GM12878 (cell line): Measurements from ENCODE around the gene SETSIP. TPM values are rescaled to one million over a fixed set of nuclear protein-coding genes. Genes with fewer than 3 reads are reported as not detected.

ENCODE experiments used
- ATAC-seq: fragments of 200-7000 bp; cut with Tn5 transposase; 3 replicates; pipeline ENCODE4 v1.9.1; 2020; ENCODE audit warnings: mild to moderate bottlenecking, moderate library complexity
- BruUV-seq: library from RNA; stranded (reverse); fragments of 400-500 nt; replicated peaks from 2 replicates; lab custom pipeline; 2021; lab: Mats Ljungman, UMichigan
- CTCF ChIA-PET: fragments of 300-600 bp; sonication (Branson Sonifier 250); formaldehyde crosslinking; extraction: SDS; loops from one replicate; lab custom pipeline; 2021; ENCODE audit warnings: inconsistent platforms; lab: Yijun Ruan, JAX
- POLR2A ChIA-PET: fragments of 350-600 bp; formaldehyde crosslinking; extraction: SDS; loops from one replicate; lab custom pipeline; 2021; ENCODE audit warnings: inconsistent platforms; lab: Charles Lee
- RAD21 ChIA-PET: fragments of 300-600 bp; sonication (Branson Sonifier 250); formaldehyde crosslinking; loops from one replicate; lab custom pipeline; 2023; ENCODE audit warnings: antibody characterized with exemption; ENCODE audit not compliant: unreplicated experiment; lab: Charles Lee
- SMC1A ChIA-PET: fragments of 300-600 bp; sonication (Branson Sonifier 250); formaldehyde crosslinking; loops from one replicate; lab custom pipeline; 2023; ENCODE audit not compliant: unreplicated experiment, uncharacterized antibody; lab: Charles Lee
- DNase-seq: peaks from one replicate; pipeline ENCODE4 v3.0.0-alpha.2; 2011; ENCODE audit warnings: low read depth, low spot score
- FAIRE-seq: peaks from 3 replicates; lab custom pipeline; 2011; peaks lifted over from hg19 to GRCh38; lab: Jason Lieb, UNC
- H2AFZ ChIP-seq: 2 replicates; pipeline ENCODE4 v1.6.0; 2011; ENCODE audit warnings: low read depth, low read length, control low read depth; ENCODE audit not compliant: control insufficient read depth
- H3K27ac ChIP-seq: 2 replicates; pipeline ENCODE4 v1.5.1; 2011; ENCODE audit warnings: control low read depth; ENCODE audit not compliant: control insufficient read depth, insufficient read depth
- H3K27me3 ChIP-seq, 2 experiments: replicated peaks in 1 of 2; 2 replicates each; pipeline versions ENCODE4 v1.6.0 to v1.6.1; 2011; ENCODE audit warnings: low read length in 1 of 2; ENCODE audit not compliant: control insufficient read depth in 2 of 2, insufficient read depth in 2 of 2
- H3K36me3 ChIP-seq, 2 experiments: 2 replicates each; pipeline ENCODE4 v1.5.1; 2011; ENCODE audit warnings: low read length in 1 of 2; ENCODE audit not compliant: control insufficient read depth in 2 of 2, insufficient read depth in 2 of 2
- H3K4me1 ChIP-seq: 2 replicates; pipeline ENCODE4 v1.6.1; 2011; ENCODE audit warnings: mild to moderate bottlenecking, low read length, moderate library complexity, mixed read lengths; ENCODE audit not compliant: control insufficient read depth, insufficient read depth
- H3K4me2 ChIP-seq: 2 replicates; pipeline ENCODE4 v1.6.0; 2011; ENCODE audit warnings: control low read depth; ENCODE audit not compliant: control insufficient read depth, insufficient read depth
- H3K4me3 ChIP-seq: fragments of 200-600 bp; sonication (generic); 2 replicates; pipeline ENCODE4 v1.5.1; 2016
- H3K79me2 ChIP-seq: 2 replicates; pipeline ENCODE4 v1.6.0; 2011; ENCODE audit warnings: low read length; ENCODE audit not compliant: control insufficient read depth, insufficient read depth
- H3K9ac ChIP-seq: 2 replicates; pipeline ENCODE4 v1.8.0; 2011; ENCODE audit warnings: low read length, control low read depth, mixed read lengths; ENCODE audit not compliant: control insufficient read depth, insufficient read depth
- H3K9me3 ChIP-seq: replicated peaks from 3 replicates; pipeline ENCODE4 v1.5.1; 2011; ENCODE audit warnings: mild to moderate bottlenecking, low read length; ENCODE audit not compliant: control insufficient read depth, insufficient read depth
- H4K20me1 ChIP-seq: 2 replicates; pipeline ENCODE4 v1.6.0; 2011; ENCODE audit not compliant: control insufficient read depth, insufficient read depth
- CREM ChIP-seq: IDR thresholded peaks from 2 replicates; pipeline ENCODE4 v1.6.1; 2014; ENCODE audit warnings: antibody characterized with exemption, low read depth
- EGR1 ChIP-seq, 2 experiments: IDR thresholded peaks; 1 replicate in 1 of 2; 2 replicates in 1 of 2; pipeline ENCODE4 v1.6.1; 2011 to 2012; ENCODE audit warnings: low read depth in 2 of 2, low read length in 2 of 2, borderline replicate concordance in 1 of 2, mild to moderate bottlenecking in 1 of 2, moderate library complexity in 1 of 2
- IKZF1 ChIP-seq: fragments of 450-650 bp; conservative IDR thresholded peaks from 2 replicates; pipeline ENCODE4 v1.6.1; 2017; ENCODE audit warnings: antibody characterized with exemption, mild to moderate bottlenecking
- MYC ChIP-seq: IDR thresholded peaks from 2 replicates; pipeline ENCODE4 v1.6.1; 2011; ENCODE audit warnings: mild to moderate bottlenecking, low read length, moderate library complexity, inconsistent platforms; ENCODE audit not compliant: insufficient read depth, insufficient replicate concordance, insufficient read length, severe bottlenecking
- NR2C2 ChIP-seq: IDR thresholded peaks from 2 replicates; pipeline ENCODE4 v1.6.1; 2011; ENCODE audit warnings: borderline replicate concordance, low read depth; ENCODE audit not compliant: control insufficient read depth, insufficient read length
- SIN3A ChIP-seq: IDR thresholded peaks from 2 replicates; pipeline ENCODE4 v1.6.1; 2012; ENCODE audit warnings: low read depth, low read length, improper control_type of control experiment
- SUZ12 ChIP-seq: fragments of 200-600 bp; sonication (generic); IDR thresholded peaks from one replicate; pipeline ENCODE4 v1.6.1; 2018; ENCODE audit warnings: antibody characterized with exemption, mild to moderate bottlenecking; ENCODE audit not compliant: unreplicated experiment
- ZZZ3 ChIP-seq: IDR thresholded peaks from 2 replicates; pipeline ENCODE4 v1.6.1; 2011; ENCODE audit warnings: low read depth; ENCODE audit not compliant: control insufficient read depth, insufficient read length
- WGBS: methylation state at CpG from one replicate; pipeline ENCODE4 v1.1.6; 2016; ENCODE audit warnings: low lambda C conversion rate; ENCODE audit not compliant: insufficient replicate concordance, insufficient coverage; ENCODE audit errors: missing lambda C conversion rate; 5-methylcytosine and 5-hydroxymethylcytosine counted together
- in situ Hi-C: fragments of 300-500 bp; cut with MboI; formaldehyde crosslinking; loops from 9 replicates; pipeline ENCODE4 v1.14.3; 2018; ENCODE audit warnings: mixed read lengths
- intact Hi-C: fragments of 100-400 bp; cut with micrococcal nuclease; formaldehyde crosslinking; loops from one replicate; pipeline ENCODE4 v1.14.2; 2022; ENCODE audit not compliant: unreplicated experiment
- polyA plus RNA-seq, 11 experiments: library from polyadenylated mRNA; depleted of rRNA in 4 of 11; unstranded in 6 of 11; stranded (reverse) in 5 of 11; fragments of >200 nt; fragmentation: Nextera tagmentation in 4 of 11; fragmentation: Illumina TruSeq in 1 of 11; extraction: Ambion mirVana in 4 of 11; extraction: Trizol in 1 of 11; gene quantifications; 1 replicate in 1 of 11; 2 replicates in 10 of 11; pipeline versions ENCODE4 v1.2.1 to v1.2.3, GENCODE V29; 2011 to 2016; ENCODE audit warnings: inconsistent platforms in 2 of 11, missing spikeins in 2 of 11, low read depth in 1 of 11
- total RNA-seq, 4 experiments: library from RNA; depleted of rRNA in 3 of 4; stranded (reverse); fragments of >200 nt in 3 of 4; fragmentation: Illumina TruSeq in 1 of 4; extraction: Trizol in 1 of 4; gene quantifications; 2 replicates each; pipeline versions ENCODE4 v1.2.1 to v1.2.3, GENCODE V29; 2013 to 2021
- TF ChIP-seq, protein P1 (sequence below): fragments of 450-650 bp; IDR thresholded peaks from 2 replicates; pipeline ENCODE4 v1.6.1; 2018; ENCODE audit warnings: mild to moderate bottlenecking, low read depth, moderate library complexity; ENCODE audit not compliant: partially characterized antibody

SETSIP gene
- total and polyA plus RNA-seq, 10 of the 15 experiments (the other 5 are each of a cell fraction or from before 2014, with no cell fraction given): 0.15 to 0.46 (median 0.23) TPM; not detected in 2

DNA sequence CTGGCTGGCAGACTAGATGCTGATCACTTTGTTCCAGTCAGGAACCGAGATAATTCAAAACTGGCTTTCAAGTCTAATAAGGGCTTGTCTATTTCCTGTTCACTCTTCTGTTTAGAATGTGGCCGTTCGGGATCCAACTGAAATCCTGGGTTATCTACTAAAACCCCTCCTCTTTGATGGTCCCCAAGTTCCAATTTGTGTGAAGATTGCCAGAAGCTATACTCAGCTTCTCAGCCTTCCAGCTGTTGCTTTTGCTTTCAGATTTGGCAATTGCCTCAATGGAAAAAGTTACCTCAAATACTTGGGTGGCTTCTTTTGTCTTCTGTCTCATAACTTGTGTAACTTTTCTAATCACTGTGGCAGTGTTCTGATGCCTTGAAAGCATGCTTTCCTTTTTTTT lies 48.7 kb upstream of the SETSIP start (continued):
- TF ChIP-seq, protein P1, sequence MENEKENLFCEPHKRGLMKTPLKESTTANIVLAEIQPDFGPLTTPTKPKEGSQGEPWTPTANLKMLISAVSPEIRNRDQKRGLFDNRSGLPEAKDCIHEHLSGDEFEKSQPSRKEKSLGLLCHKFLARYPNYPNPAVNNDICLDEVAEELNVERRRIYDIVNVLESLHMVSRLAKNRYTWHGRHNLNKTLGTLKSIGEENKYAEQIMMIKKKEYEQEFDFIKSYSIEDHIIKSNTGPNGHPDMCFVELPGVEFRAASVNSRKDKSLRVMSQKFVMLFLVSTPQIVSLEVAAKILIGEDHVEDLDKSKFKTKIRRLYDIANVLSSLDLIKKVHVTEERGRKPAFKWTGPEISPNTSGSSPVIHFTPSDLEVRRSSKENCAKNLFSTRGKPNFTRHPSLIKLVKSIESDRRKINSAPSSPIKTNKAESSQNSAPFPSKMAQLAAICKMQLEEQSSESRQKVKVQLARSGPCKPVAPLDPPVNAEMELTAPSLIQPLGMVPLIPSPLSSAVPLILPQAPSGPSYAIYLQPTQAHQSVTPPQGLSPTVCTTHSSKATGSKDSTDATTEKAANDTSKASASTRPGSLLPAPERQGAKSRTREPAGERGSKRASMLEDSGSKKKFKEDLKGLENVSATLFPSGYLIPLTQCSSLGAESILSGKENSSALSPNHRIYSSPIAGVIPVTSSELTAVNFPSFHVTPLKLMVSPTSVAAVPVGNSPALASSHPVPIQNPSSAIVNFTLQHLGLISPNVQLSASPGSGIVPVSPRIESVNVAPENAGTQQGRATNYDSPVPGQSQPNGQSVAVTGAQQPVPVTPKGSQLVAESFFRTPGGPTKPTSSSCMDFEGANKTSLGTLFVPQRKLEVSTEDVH: no peak
- no peak for TF ChIP-seq IKZF1

DNA sequence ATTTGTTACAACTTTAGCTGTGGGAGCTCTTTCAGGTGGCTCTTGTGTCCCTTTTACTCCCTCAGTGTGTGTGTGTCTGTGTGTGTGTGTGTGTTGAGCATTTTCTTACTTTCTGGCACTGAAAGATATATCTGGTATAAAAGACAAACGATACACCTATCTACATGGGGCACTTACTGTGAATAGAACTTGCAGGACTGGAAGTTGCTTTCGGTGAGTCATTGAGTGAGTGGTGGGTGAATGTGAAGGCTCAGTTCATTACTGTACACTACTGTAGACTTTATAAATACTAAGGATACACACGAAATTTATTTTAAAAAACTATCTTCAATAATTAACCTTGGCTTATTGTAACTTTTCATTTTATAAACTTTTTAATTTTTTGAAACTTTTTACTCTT lies 43.6 kb upstream of the SETSIP start:
- no peak overlapping the region for H3K4me2 ChIP-seq
- CTCF ChIA-PET: no interaction called here
- H3K36me3 ChIP-seq: no peaks in the 10 kb centered on the region
- ATAC-seq: no peak
- no peak for DNase-seq
- H3K27me3 ChIP-seq: no peaks in the 10 kb centered on the region
- no peak overlapping the region for H2AFZ ChIP-seq
- no peaks in the 10 kb centered on the region for H3K79me2 ChIP-seq
- no peaks in the 10 kb centered on the region for H3K9me3 ChIP-seq
- TF ChIP-seq MYC (no peak), SUZ12 (no peak), NR2C2 (no peak), SIN3A (no peak), ZZZ3 (no peak), EGR1 (IDR thresholded peaks at IDR 0.05; ENCODE audit: borderline replicate concordance in 1 of 2, low read depth in 2 of 2, low read length in 2 of 2) (no peak), CREM (no peak)
- POLR2A ChIA-PET: no interaction called here
- H3K27ac ChIP-seq: no peak overlapping the region
- RAD21 ChIA-PET: no interaction called here
- H3K4me1 ChIP-seq: no peaks in the 10 kb centered on the region
- no TSS peak for BruUV-seq
- in situ Hi-C loops: no loop called here
- SMC1A ChIA-PET: no interaction called here
- FAIRE-seq: no peak
- intact Hi-C loops: no loop called here
- no peak overlapping the region for H3K9ac ChIP-seq
- 49% methylated on average over 3 of the region's 3 CpGs for WGBS
- no peaks in the 10 kb centered on the region for H4K20me1 ChIP-seq
- H3K4me3 ChIP-seq: no peak overlapping the region
